Liver (tissue), 3 donors: Measurements from ENCODE around the gene TCF12.

Source experiments
- CTCF ChIP-seq: fragments of 150-350 bp; IDR thresholded peaks from 2 replicates; pipeline ENCODE4 v1.5.1; 2017; ENCODE audit warnings: improper control_type of control experiment, low read depth, low read length; ENCODE audit not compliant: missing input control
- GABPA ChIP-seq, 2 donors: IDR thresholded peaks in 1 of 2; conservative IDR thresholded peaks in 1 of 2; 2 replicates each; pipeline ENCODE4 v1.6.1; 2016; ENCODE audit warnings: antibody characterized with exemption in 2 of 2, mild to moderate bottlenecking in 1 of 2, moderate library complexity in 1 of 2
- REST ChIP-seq: IDR thresholded peaks from 2 replicates; pipeline ENCODE4 v1.6.1; 2016; ENCODE audit warnings: antibody characterized with exemption, mild to moderate bottlenecking
- YY1 ChIP-seq: IDR thresholded peaks from 2 replicates; pipeline ENCODE4 v1.6.1; 2016; ENCODE audit warnings: antibody characterized with exemption, mild to moderate bottlenecking
- donor health status: healthy.
- donor health status: healthy.

GRCh38 chr15:57183041-57183440 lies 264.6 kb downstream of the TCF12 start:
- TF ChIP-seq REST (no peak), CTCF (no peak), GABPA (IDR thresholded peaks at IDR 0.05 in 1 of 2, conservative IDR thresholded peaks at IDR 0.05 in 1 of 2) (no peak), YY1 (no peak)
